GM12891 (cell line): Measurements from ENCODE around the gene PRDM1.

Source experiments
- PAX5 ChIP-seq: IDR thresholded peaks from 2 replicates; pipeline ENCODE4 v1.6.1; 2011; ENCODE audit warnings: low read length, moderate library complexity, mild to moderate bottlenecking; ENCODE audit not compliant: insufficient read depth, severe bottlenecking
- POLR2A ChIP-seq: IDR thresholded peaks from 2 replicates; pipeline ENCODE4 v1.6.1; 2011; ENCODE audit warnings: low read depth, low read length, control low read depth
- POLR2AphosphoS5 ChIP-seq: IDR thresholded peaks from 2 replicates; pipeline ENCODE4 v1.6.1; 2011; ENCODE audit warnings: low read depth, low read length, control low read depth
- TAF1 ChIP-seq: IDR thresholded peaks from 2 replicates; pipeline ENCODE4 v1.6.1; 2011; ENCODE audit warnings: low read depth, low read length, control low read depth

- no peak for TF ChIP-seq POLR2A
- TF ChIP-seq POLR2AphosphoS5 = no peak
- TF ChIP-seq PAX5 = no peak
- no peak for TF ChIP-seq TAF1
Measured at GRCh38 chr6:106114492-106114891, 28.4 kb downstream of the PRDM1 start.
